H1 (cell line): Measurements from ENCODE around the gene POLA1.

Source experiments
- CBX5 ChIP-seq: fragments of 300-800, 300-1000 bp; sonication (generic); IDR thresholded peaks from 2 replicates; pipeline ENCODE4 v1.7.1; 2016; ENCODE audit warnings: antibody characterized with exemption, low read length, low read depth
- CEBPB ChIP-seq: IDR thresholded peaks from 2 replicates; pipeline ENCODE4 v1.6.1; 2012; ENCODE audit warnings: low read depth, low read length
- CHD2 ChIP-seq: IDR thresholded peaks from 2 replicates; pipeline ENCODE4 v1.6.1; 2012; ENCODE audit warnings: low read length, improper control_type of control experiment
- EP300 ChIP-seq, 2 experiments: IDR thresholded peaks; 1 replicate in 1 of 2; 2 replicates in 1 of 2; pipeline ENCODE4 v1.6.1; 2011 to 2012; ENCODE audit warnings: low read depth in 2 of 2, low read length in 2 of 2, mild to moderate bottlenecking in 2 of 2, borderline replicate concordance in 1 of 2, inconsistent platforms in 1 of 2, moderate library complexity in 1 of 2
- HDAC6 ChIP-seq: IDR thresholded peaks from one replicate; pipeline ENCODE4 v1.7.1; 2012; ENCODE audit warnings: low read depth, mild to moderate bottlenecking, inconsistent platforms, low read length, moderate library complexity
- MAFK ChIP-seq: IDR thresholded peaks from 2 replicates; pipeline ENCODE4 v1.6.1; 2012; ENCODE audit warnings: low read depth, mild to moderate bottlenecking, improper control_type of control experiment, low read length
- POLR2A ChIP-seq, 2 experiments: IDR thresholded peaks; 1 replicate in 1 of 2; 2 replicates in 1 of 2; pipeline ENCODE4 v1.6.1; 2011; ENCODE audit warnings: low read depth in 2 of 2, low read length in 2 of 2, mild to moderate bottlenecking in 2 of 2; ENCODE audit errors: control extremely low read depth in 1 of 2
- POLR2AphosphoS5 ChIP-seq: IDR thresholded peaks from 2 replicates; pipeline ENCODE4 v1.6.1; 2011; ENCODE audit warnings: low read depth, low read length
- RFX5 ChIP-seq: IDR thresholded peaks from 2 replicates; pipeline ENCODE4 v1.6.1; 2011; ENCODE audit warnings: low read depth, low read length, improper control_type of control experiment, borderline replicate concordance
- SIN3A ChIP-seq, 2 experiments: IDR thresholded peaks in 1 of 2; conservative IDR thresholded peaks in 1 of 2; 2 replicates each; pipeline ENCODE4 v1.6.1; 2011 to 2012; ENCODE audit warnings: low read length in 2 of 2, improper control_type of control experiment in 1 of 2, low read depth in 1 of 2, mild to moderate bottlenecking in 1 of 2
- TAF1 ChIP-seq: IDR thresholded peaks from 2 replicates; pipeline ENCODE4 v1.6.1; 2011; ENCODE audit warnings: mild to moderate bottlenecking, low read depth, low read length
- TF ChIP-seq, protein P1 (sequence below), 3 experiments: IDR thresholded peaks; 1 replicate in 2 of 3; 2 replicates in 1 of 3; pipeline versions ENCODE4 v1.5.1 to v1.6.1; 2011; ENCODE audit warnings: low read length in 3 of 3, mild to moderate bottlenecking in 3 of 3, inconsistent platforms in 2 of 3, low read depth in 1 of 3, moderate library complexity in 1 of 3; ENCODE audit not compliant: insufficient read depth in 1 of 3; ENCODE audit errors: control extremely low read depth in 1 of 3
- TF ChIP-seq, protein P2 (sequence below): IDR thresholded peaks from 2 replicates; pipeline ENCODE4 v1.6.1; 2012; ENCODE audit warnings: inconsistent platforms

DNA sequence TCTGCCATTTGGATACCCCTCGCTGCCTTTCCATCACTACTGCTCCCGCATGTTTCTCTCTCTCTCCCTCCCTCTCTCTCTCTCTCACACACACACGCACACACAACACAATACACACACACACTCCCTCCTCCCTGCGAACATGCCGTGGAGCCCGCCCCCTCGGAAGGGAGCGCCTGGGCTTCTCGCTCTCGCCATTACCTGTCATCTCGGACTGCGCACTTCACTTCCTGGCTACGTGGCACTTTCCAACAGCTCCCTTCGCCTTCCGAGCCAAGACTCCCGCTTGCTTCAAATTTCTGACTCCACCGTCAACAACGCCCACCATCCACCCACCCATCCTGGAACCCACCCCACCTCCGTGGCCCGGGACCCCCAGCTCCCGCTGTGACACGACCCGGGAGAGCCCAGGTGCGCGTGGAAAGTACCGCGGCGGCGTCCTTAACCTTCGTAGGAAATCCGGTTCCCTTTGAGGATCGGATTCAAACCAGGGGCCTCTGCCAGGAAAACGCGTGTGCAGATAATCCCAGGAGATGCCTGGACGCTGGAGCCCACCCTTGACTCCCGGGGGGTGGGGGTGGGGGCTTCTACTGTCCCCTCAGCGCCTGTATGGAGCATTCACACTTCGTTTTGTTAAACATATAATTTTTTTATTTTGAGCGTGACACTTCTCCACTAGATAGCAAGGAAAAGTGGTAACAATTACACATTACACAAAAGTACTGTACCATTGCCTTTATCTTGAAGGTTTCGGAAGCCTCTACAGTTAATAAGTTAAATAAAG, 309.5 kb downstream of the POLA1 start:
- TF ChIP-seq HDAC6 (no peak), POLR2A (IDR thresholded peaks at IDR 0.05; ENCODE audit: control extremely low read depth in 1 of 2, low read depth in 2 of 2, low read length in 2 of 2) (no peak), RFX5 (no peak), TAF1 (no peak), EP300 (IDR thresholded peaks at IDR 0.05; ENCODE audit: borderline replicate concordance in 1 of 2, low read depth in 2 of 2, low read length in 2 of 2) (no peak), CEBPB (no peak), SIN3A (conservative IDR thresholded peaks at IDR 0.05 in 1 of 2, IDR thresholded peaks at IDR 0.05 in 1 of 2; ENCODE audit: low read depth in 1 of 2, low read length in 2 of 2) (peak in 1 of 2 experiments; percentile 69; a peak in 2 of 4 replicates), POLR2AphosphoS5 (no peak), CBX5 (no peak), CHD2 (no peak), MAFK (no peak)
- TF ChIP-seq, protein P1, sequence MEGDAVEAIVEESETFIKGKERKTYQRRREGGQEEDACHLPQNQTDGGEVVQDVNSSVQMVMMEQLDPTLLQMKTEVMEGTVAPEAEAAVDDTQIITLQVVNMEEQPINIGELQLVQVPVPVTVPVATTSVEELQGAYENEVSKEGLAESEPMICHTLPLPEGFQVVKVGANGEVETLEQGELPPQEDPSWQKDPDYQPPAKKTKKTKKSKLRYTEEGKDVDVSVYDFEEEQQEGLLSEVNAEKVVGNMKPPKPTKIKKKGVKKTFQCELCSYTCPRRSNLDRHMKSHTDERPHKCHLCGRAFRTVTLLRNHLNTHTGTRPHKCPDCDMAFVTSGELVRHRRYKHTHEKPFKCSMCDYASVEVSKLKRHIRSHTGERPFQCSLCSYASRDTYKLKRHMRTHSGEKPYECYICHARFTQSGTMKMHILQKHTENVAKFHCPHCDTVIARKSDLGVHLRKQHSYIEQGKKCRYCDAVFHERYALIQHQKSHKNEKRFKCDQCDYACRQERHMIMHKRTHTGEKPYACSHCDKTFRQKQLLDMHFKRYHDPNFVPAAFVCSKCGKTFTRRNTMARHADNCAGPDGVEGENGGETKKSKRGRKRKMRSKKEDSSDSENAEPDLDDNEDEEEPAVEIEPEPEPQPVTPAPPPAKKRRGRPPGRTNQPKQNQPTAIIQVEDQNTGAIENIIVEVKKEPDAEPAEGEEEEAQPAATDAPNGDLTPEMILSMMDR (IDR thresholded peaks at IDR 0.05; ENCODE audit: control extremely low read depth in 1 of 3, insufficient read depth in 1 of 3, low read depth in 1 of 3, low read length in 3 of 3): no peak
- TF ChIP-seq, protein P2, sequence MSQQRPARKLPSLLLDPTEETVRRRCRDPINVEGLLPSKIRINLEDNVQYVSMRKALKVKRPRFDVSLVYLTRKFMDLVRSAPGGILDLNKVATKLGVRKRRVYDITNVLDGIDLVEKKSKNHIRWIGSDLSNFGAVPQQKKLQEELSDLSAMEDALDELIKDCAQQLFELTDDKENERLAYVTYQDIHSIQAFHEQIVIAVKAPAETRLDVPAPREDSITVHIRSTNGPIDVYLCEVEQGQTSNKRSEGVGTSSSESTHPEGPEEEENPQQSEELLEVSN: no peak
